ENCODE measurements around the gene NEK1.
"Not testable (repeated sequence)": the region's sequence is repeated elsewhere in the genome, so short reads cannot be mapped to it uniquely, and the experiment has no call there.

The NEK1 gene

GRCh38 chr4:169485086-169485485, 127.3 kb downstream of the NEK1 start:
- FAIRE-seq (no peak), DNase-seq (ENCODE audit: insufficient read length, low spot score) (no peak)
- TF ChIP-seq POLR2A (IDR thresholded peaks at IDR 0.05; ENCODE audit: low read depth, low read length): no peak

- no peak for TF ChIP-seq POLR2A (IDR thresholded peaks at IDR 0.05; ENCODE audit: low read depth, low read length)
- FAIRE-seq (no peak), DNase-seq (ENCODE audit: insufficient read length, low spot score) (no peak)
Measured at GRCh38 chr4:169484485-169484884, 127.9 kb downstream of the NEK1 start.

GRCh38 chr4:169464080-169464479, 148.3 kb downstream of the NEK1 start:
- DNase-seq (ENCODE audit: insufficient read length, low spot score): no peak
- no peak for FAIRE-seq
- no peak for TF ChIP-seq POLR2A (IDR thresholded peaks at IDR 0.05; ENCODE audit: low read depth, low read length)

- no peak for DNase-seq (ENCODE audit: insufficient read length, low spot score)
- no peak for FAIRE-seq
- TF ChIP-seq POLR2A (IDR thresholded peaks at IDR 0.05; ENCODE audit: low read depth, low read length): no peak
Measured at GRCh38 chr4:169460081-169460480, 152.3 kb downstream of the NEK1 start.

- DNase-seq (ENCODE audit: insufficient read length, low spot score): no peak
- no peak for TF ChIP-seq POLR2A (IDR thresholded peaks at IDR 0.05; ENCODE audit: low read depth, low read length)
- FAIRE-seq: no peak
Measured at GRCh38 chr4:169458575-169458974, 153.8 kb downstream of the NEK1 start.

- FAIRE-seq: not testable (repeated sequence)
Measured at GRCh38 chr4:169452644-169453043, 159.7 kb downstream of the NEK1 start.

GRCh38 chr4:169448935-169449334, 163.4 kb downstream of the NEK1 start:
- DNase-seq (ENCODE audit: insufficient read length, low spot score): not testable (repeated sequence)

More at GRCh38 chr4:169452644-169453043, 159.7 kb downstream of the NEK1 start:
- not testable (repeated sequence) for DNase-seq (ENCODE audit: insufficient read length, low spot score)

GRCh38 chr4:169446824-169447223, 165.6 kb downstream of the NEK1 start:
- DNase-seq (ENCODE audit: insufficient read length, low spot score): no peak
- no peak for FAIRE-seq
- no peak for TF ChIP-seq POLR2A (IDR thresholded peaks at IDR 0.05; ENCODE audit: low read depth, low read length)

More at GRCh38 chr4:169448935-169449334, 163.4 kb downstream of the NEK1 start:
- not testable (repeated sequence) for FAIRE-seq

GRCh38 chr4:169443748-169444147, 168.6 kb downstream of the NEK1 start:
- FAIRE-seq: no peak
- no peak for DNase-seq (ENCODE audit: insufficient read length, low spot score)
- TF ChIP-seq POLR2A (IDR thresholded peaks at IDR 0.05; ENCODE audit: low read depth, low read length): no peak

GRCh38 chr4:169440446-169440845, 171.9 kb downstream of the NEK1 start:
- no peak for DNase-seq (ENCODE audit: insufficient read length, low spot score)
- TF ChIP-seq POLR2A (IDR thresholded peaks at IDR 0.05; ENCODE audit: low read depth, low read length): no peak
- FAIRE-seq: no peak

- FAIRE-seq: no peak
- no peak for DNase-seq (ENCODE audit: insufficient read length, low spot score)
- TF ChIP-seq POLR2A (IDR thresholded peaks at IDR 0.05; ENCODE audit: low read depth, low read length): no peak
Measured at GRCh38 chr4:169439244-169439643, 173.1 kb downstream of the NEK1 start.

GRCh38 chr4:169438057-169438480, 174.3 kb downstream of the NEK1 start:
- no peak for TF ChIP-seq POLR2A (IDR thresholded peaks at IDR 0.05; ENCODE audit: low read depth, low read length)
- FAIRE-seq (no peak), DNase-seq (ENCODE audit: insufficient read length, low spot score) (no peak)

- no peak for TF ChIP-seq POLR2A (IDR thresholded peaks at IDR 0.05; ENCODE audit: low read depth, low read length)
- FAIRE-seq (no peak), DNase-seq (ENCODE audit: insufficient read length, low spot score) (no peak)
Measured at GRCh38 chr4:169437299-169438047, 174.9 kb downstream of the NEK1 start.

GRCh38 chr4:169436734-169437133, 175.6 kb downstream of the NEK1 start:
- no peak for DNase-seq (ENCODE audit: insufficient read length, low spot score)
- FAIRE-seq: no peak
- TF ChIP-seq POLR2A (IDR thresholded peaks at IDR 0.05; ENCODE audit: low read depth, low read length): no peak

GRCh38 chr4:169428376-169428775, 184.0 kb downstream of the NEK1 start:
- no peak for TF ChIP-seq POLR2A (IDR thresholded peaks at IDR 0.05; ENCODE audit: low read depth, low read length)

GRCh38 chr4:169427727-169428126, 184.7 kb downstream of the NEK1 start:
- FAIRE-seq; DNase-seq (ENCODE audit: insufficient read length, low spot score): not testable (repeated sequence)

More at GRCh38 chr4:169428376-169428775, 184.0 kb downstream of the NEK1 start:
- DNase-seq (ENCODE audit: insufficient read length, low spot score) (no peak), FAIRE-seq (no peak)

Data from H54 (cell line).